SK-N-SH (cell line): ENCODE results near the gene SCT.

ENCODE experiments used
- FOSL2 ChIP-seq: IDR thresholded peaks from 2 replicates; pipeline ENCODE4 v1.4.0; 2012; ENCODE audit warnings: low read depth, mild to moderate bottlenecking, moderate library complexity, borderline replicate concordance
- FOXJ3 ChIP-seq: sonication (generic); formaldehyde crosslinking; IDR thresholded peaks from 2 replicates; pipeline ENCODE4 v1.5.1; 2020; ENCODE audit warnings: mild to moderate bottlenecking, missing genetic modification reagents
- POLR2AphosphoS5 ChIP-seq: IDR thresholded peaks from 2 replicates; pipeline ENCODE4 v1.6.1; 2012; ENCODE audit warnings: low read depth, low read length
- RAD21 ChIP-seq: IDR thresholded peaks from 2 replicates; pipeline ENCODE4 v1.6.1; 2012; ENCODE audit warnings: mild to moderate bottlenecking, low read length
- SMC3 ChIP-seq: IDR thresholded peaks from 2 replicates; pipeline ENCODE4 v1.6.1; 2012; ENCODE audit warnings: low read depth, low read length, improper control_type of control experiment
- YY1 ChIP-seq: IDR thresholded peaks from 2 replicates; pipeline ENCODE4 v1.4.0; 2012; ENCODE audit warnings: low read depth, mild to moderate bottlenecking
- TF ChIP-seq, protein P1 (sequence below): fragments of 200-600 bp; sonication (generic); IDR thresholded peaks from 2 replicates; pipeline ENCODE4 v1.6.1; 2017; ENCODE audit warnings: antibody characterized with exemption, mild to moderate bottlenecking, moderate library complexity
- TF ChIP-seq, protein P2 (sequence below): fragments of 150-350 bp; IDR thresholded peaks from 2 replicates; pipeline ENCODE4 v1.6.1; 2016; ENCODE audit warnings: mild to moderate bottlenecking, low read depth, low read length
- TF ChIP-seq, protein P3 (sequence below): IDR thresholded peaks from 2 replicates; pipeline ENCODE4 v1.6.1; 2012; ENCODE audit warnings: mild to moderate bottlenecking, low read depth, low read length, moderate library complexity

DNA sequence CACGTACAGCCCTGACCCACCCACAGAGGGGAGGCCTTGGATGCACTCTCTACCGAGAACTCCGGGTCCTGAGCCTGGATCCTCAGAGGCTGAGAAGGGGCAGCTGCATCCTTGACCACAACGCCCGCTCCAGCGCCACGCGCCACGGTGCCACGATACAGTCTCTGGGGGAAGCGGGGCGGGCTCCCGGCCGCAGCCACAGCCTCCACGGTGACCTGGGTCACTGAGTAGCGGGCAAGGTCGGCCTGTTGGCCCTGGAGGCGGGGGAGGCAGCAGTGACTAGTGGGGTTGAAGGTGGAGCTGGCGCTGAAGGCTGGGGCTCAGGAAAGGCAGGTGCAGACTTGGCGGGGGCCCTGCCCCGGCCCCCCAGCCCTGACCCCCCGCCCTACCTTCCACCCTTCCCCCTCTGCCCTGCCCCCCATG is 7.3 kb downstream of the SCT start:
- TF ChIP-seq, protein P1, sequence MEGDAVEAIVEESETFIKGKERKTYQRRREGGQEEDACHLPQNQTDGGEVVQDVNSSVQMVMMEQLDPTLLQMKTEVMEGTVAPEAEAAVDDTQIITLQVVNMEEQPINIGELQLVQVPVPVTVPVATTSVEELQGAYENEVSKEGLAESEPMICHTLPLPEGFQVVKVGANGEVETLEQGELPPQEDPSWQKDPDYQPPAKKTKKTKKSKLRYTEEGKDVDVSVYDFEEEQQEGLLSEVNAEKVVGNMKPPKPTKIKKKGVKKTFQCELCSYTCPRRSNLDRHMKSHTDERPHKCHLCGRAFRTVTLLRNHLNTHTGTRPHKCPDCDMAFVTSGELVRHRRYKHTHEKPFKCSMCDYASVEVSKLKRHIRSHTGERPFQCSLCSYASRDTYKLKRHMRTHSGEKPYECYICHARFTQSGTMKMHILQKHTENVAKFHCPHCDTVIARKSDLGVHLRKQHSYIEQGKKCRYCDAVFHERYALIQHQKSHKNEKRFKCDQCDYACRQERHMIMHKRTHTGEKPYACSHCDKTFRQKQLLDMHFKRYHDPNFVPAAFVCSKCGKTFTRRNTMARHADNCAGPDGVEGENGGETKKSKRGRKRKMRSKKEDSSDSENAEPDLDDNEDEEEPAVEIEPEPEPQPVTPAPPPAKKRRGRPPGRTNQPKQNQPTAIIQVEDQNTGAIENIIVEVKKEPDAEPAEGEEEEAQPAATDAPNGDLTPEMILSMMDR: no peak
- TF ChIP-seq FOSL2: no peak
- TF ChIP-seq POLR2AphosphoS5: no peak
- TF ChIP-seq SMC3: no peak
- no peak for TF ChIP-seq RAD21
- TF ChIP-seq YY1: no peak
- TF ChIP-seq FOXJ3 (CRISPR knock-in tag): no peak
- TF ChIP-seq, protein P2, sequence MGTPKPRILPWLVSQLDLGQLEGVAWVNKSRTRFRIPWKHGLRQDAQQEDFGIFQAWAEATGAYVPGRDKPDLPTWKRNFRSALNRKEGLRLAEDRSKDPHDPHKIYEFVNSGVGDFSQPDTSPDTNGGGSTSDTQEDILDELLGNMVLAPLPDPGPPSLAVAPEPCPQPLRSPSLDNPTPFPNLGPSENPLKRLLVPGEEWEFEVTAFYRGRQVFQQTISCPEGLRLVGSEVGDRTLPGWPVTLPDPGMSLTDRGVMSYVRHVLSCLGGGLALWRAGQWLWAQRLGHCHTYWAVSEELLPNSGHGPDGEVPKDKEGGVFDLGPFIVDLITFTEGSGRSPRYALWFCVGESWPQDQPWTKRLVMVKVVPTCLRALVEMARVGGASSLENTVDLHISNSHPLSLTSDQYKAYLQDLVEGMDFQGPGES: no peak
- TF ChIP-seq, protein P3, sequence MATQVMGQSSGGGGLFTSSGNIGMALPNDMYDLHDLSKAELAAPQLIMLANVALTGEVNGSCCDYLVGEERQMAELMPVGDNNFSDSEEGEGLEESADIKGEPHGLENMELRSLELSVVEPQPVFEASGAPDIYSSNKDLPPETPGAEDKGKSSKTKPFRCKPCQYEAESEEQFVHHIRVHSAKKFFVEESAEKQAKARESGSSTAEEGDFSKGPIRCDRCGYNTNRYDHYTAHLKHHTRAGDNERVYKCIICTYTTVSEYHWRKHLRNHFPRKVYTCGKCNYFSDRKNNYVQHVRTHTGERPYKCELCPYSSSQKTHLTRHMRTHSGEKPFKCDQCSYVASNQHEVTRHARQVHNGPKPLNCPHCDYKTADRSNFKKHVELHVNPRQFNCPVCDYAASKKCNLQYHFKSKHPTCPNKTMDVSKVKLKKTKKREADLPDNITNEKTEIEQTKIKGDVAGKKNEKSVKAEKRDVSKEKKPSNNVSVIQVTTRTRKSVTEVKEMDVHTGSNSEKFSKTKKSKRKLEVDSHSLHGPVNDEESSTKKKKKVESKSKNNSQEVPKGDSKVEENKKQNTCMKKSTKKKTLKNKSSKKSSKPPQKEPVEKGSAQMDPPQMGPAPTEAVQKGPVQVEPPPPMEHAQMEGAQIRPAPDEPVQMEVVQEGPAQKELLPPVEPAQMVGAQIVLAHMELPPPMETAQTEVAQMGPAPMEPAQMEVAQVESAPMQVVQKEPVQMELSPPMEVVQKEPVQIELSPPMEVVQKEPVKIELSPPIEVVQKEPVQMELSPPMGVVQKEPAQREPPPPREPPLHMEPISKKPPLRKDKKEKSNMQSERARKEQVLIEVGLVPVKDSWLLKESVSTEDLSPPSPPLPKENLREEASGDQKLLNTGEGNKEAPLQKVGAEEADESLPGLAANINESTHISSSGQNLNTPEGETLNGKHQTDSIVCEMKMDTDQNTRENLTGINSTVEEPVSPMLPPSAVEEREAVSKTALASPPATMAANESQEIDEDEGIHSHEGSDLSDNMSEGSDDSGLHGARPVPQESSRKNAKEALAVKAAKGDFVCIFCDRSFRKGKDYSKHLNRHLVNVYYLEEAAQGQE: no peak
